CD14-positive monocyte (primary cell): ENCODE data around the gene CHERP. TPM values are rescaled to one million over a fixed set of nuclear protein-coding genes. Genes with fewer than 3 reads are reported as not detected.
A peak's percentile ranks its signal among the peaks of the same experiment; 100 is the strongest.

Experiments
- DNase-seq, 3 donors: peaks; one replicate each; pipeline ENCODE4 v3.0.0-alpha.2; 2011 to 2022
- H2AFZ ChIP-seq: 2 replicates; pipeline ENCODE4 v1.6.0; 2012; ENCODE audit warnings: mild to moderate bottlenecking, low read depth, low read length, inconsistent platforms; ENCODE audit not compliant: insufficient read depth, poor library complexity, severe bottlenecking
- H3K27ac ChIP-seq, 2 donors: 1 replicate in 1 of 2; 2 replicates in 1 of 2; pipeline ENCODE4 v1.5.1; 2012 to 2013; ENCODE audit warnings: low read length in 2 of 2, control low read depth in 1 of 2, inconsistent platforms in 1 of 2, low read depth in 1 of 2, mild to moderate bottlenecking in 1 of 2
- H3K27me3 ChIP-seq, 2 donors: one replicate each; pipeline versions ENCODE4 v1.6.0 to v1.6.1; 2011 to 2013; ENCODE audit warnings: low read length in 2 of 2; ENCODE audit not compliant: control insufficient read depth in 2 of 2, insufficient read depth in 2 of 2
- H3K36me3 ChIP-seq, 2 donors: replicated peaks in 1 of 2; 1 replicate in 1 of 2; 2 replicates in 1 of 2; pipeline versions ENCODE4 v1.5.1 to v1.6.1; 2012 to 2013; ENCODE audit warnings: low read length in 2 of 2, control low read depth in 1 of 2, inconsistent platforms in 1 of 2, mild to moderate bottlenecking in 1 of 2; ENCODE audit not compliant: insufficient read depth in 2 of 2, control insufficient read depth in 1 of 2
- H3K4me1 ChIP-seq, 2 donors: 1 replicate in 1 of 2; 2 replicates in 1 of 2; pipeline versions ENCODE4 v1.5.1 to v1.6.1; 2012 to 2013; ENCODE audit warnings: low read length in 2 of 2, control low read depth in 1 of 2, inconsistent platforms in 1 of 2, mild to moderate bottlenecking in 1 of 2, moderate library complexity in 1 of 2; ENCODE audit not compliant: insufficient read depth in 2 of 2, control insufficient read depth in 1 of 2
- H3K4me2 ChIP-seq: replicated peaks from 2 replicates; pipeline ENCODE3; 2012; ENCODE audit warnings: low read length, moderate library complexity, mild to moderate bottlenecking; ENCODE audit not compliant: poor library complexity, severe bottlenecking; ENCODE audit errors: extremely low read depth
- H3K4me3 ChIP-seq, 3 experiments: fragments of 200-600 bp in 1 of 3; sonication (generic) in 1 of 3; replicated peaks in 1 of 3; 1 replicate in 2 of 3; 2 replicates in 1 of 3; pipeline ENCODE4 v1.5.1; 2011 to 2013; ENCODE audit warnings: low read length in 3 of 3, mild to moderate bottlenecking in 3 of 3, control low read depth in 2 of 3, low read depth in 2 of 3, inconsistent platforms in 1 of 3, moderate library complexity in 1 of 3
- H3K79me2 ChIP-seq: 2 replicates; pipeline ENCODE4 v1.6.0; 2012; ENCODE audit warnings: mild to moderate bottlenecking, control low read depth, inconsistent platforms, low read length, moderate library complexity; ENCODE audit not compliant: insufficient read depth
- H3K9ac ChIP-seq: 2 replicates; pipeline ENCODE4 v1.6.0; 2017; ENCODE audit warnings: low read length, mild to moderate bottlenecking; ENCODE audit not compliant: insufficient read depth, poor library complexity, severe bottlenecking
- H3K9me3 ChIP-seq, 2 donors: replicated peaks in 1 of 2; 1 replicate in 1 of 2; 2 replicates in 1 of 2; pipeline versions ENCODE4 v1.5.1 to v1.6.1; 2012 to 2013; ENCODE audit warnings: low read length in 2 of 2, control low read depth in 1 of 2; ENCODE audit not compliant: control insufficient read depth in 1 of 2, insufficient read depth in 1 of 2
- H4K20me1 ChIP-seq: 2 replicates; pipeline ENCODE4 v1.6.0; 2012; ENCODE audit warnings: mild to moderate bottlenecking, low read length, control low read depth, moderate library complexity; ENCODE audit not compliant: insufficient read depth
- H3K27ac Mint-ChIP-seq, 7 donors: one replicate each; pipeline ENCODE4 v1.8.0; 2020; ENCODE audit warnings: mild to moderate bottlenecking in 7 of 7, mixed read lengths in 7 of 7, moderate library complexity in 6 of 7, inconsistent platforms in 2 of 7
- H3K27me3 Mint-ChIP-seq, 3 donors: one replicate each; pipeline ENCODE4 v1.8.0; 2021 to 2022; ENCODE audit warnings: low read depth in 3 of 3, mild to moderate bottlenecking in 3 of 3, mixed read lengths in 3 of 3, moderate library complexity in 3 of 3, inconsistent platforms in 1 of 3
- H3K36me3 Mint-ChIP-seq, 2 donors: one replicate each; pipeline ENCODE4 v1.8.0; 2020; ENCODE audit warnings: mixed read lengths in 2 of 2, inconsistent platforms in 1 of 2, mild to moderate bottlenecking in 1 of 2
- H3K4me1 Mint-ChIP-seq: one replicate; pipeline ENCODE4 v1.8.0; 2020; ENCODE audit warnings: mild to moderate bottlenecking, mixed read lengths
- H3K4me3 Mint-ChIP-seq, 2 donors: one replicate each; pipeline ENCODE4 v1.8.0; 2020; ENCODE audit warnings: mild to moderate bottlenecking in 2 of 2, mixed read lengths in 2 of 2, moderate library complexity in 1 of 2
- H3K9me3 Mint-ChIP-seq, 7 donors: one replicate each; pipeline ENCODE4 v1.8.0; 2020 to 2022; ENCODE audit warnings: mixed read lengths in 7 of 7, mild to moderate bottlenecking in 6 of 7, moderate library complexity in 6 of 7, inconsistent platforms in 2 of 7
- WGBS: methylation state at CpG from one replicate; pipeline ENCODE4 v1.1.5; 2013; ENCODE audit warnings: missing lambda C conversion rate; ENCODE audit not compliant: insufficient coverage; 5-methylcytosine and 5-hydroxymethylcytosine counted together
- intact Hi-C, 2 donors: fragments of 100-400 bp; cut with micrococcal nuclease; formaldehyde crosslinking; loops; one replicate each; pipeline versions ENCODE4 v1.15.0 to v1.15.1; 2023
- polyA plus RNA-seq, 3 donors: library from polyadenylated mRNA; depleted of rRNA in 1 of 3; unstranded in 2 of 3; stranded (reverse) in 1 of 3; fragments of 300-500 nt in 2 of 3; fragments of >200 nt in 1 of 3; fragmentation: Illumina TruSeq in 2 of 3; gene quantifications; 1 replicate in 2 of 3; 2 replicates in 1 of 3; pipeline ENCODE4 v1.2.3, GENCODE V29; 2012 to 2021
- TF ChIP-seq, protein P1 (sequence below): fragments of 200-600 bp; IDR thresholded peaks from one replicate; pipeline ENCODE4 v1.8.0; 2022; ENCODE audit warnings: antibody characterized with exemption, mild to moderate bottlenecking

Gene CHERP
- polyA plus RNA-seq, 3 donors: 3.2 to 18.8 (median 5.3) TPM

DNA sequence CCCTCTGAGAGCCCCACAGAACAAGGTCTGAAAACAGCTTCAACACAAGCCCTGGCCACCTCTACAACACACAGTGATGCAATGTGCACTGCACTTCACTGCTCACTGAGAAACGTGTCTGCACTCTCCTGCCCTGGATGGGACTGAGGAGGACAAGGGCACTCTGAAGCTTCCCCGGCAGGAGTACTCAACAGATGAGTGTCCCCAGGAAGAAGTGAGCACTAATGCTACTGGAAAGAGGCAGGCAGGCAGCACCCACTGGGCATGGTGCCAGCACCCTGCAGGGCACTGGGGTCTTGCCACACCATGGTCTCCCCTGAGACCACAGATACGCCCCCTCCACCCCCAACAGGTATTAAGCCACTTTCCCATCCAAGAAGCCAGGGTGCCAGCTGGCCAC, 47.7 kb upstream of the CHERP start:
- Histone ChIP-seq H3K79me2 (peaks cover 90% of the 10 kb centered on the region), H2AFZ (no peak overlapping the region), H3K27me3 (no peaks in the 10 kb centered on the region), H3K27ac (no peak overlapping the region), H3K36me3 (no peaks in the 10 kb centered on the region), H3K9ac (no peak overlapping the region), H4K20me1 (peaks cover 74% of the 10 kb centered on the region), H3K4me3 (no peak overlapping the region), H3K9me3 (no peaks in the 10 kb centered on the region), H3K4me2 (no peak overlapping the region), H3K4me1 (peaks cover 61 to 74% of the 10 kb centered on the region in 2 donors)
- Mint-ChIP-seq H3K9me3 (no peaks in the 10 kb centered on the region), H3K27me3 (peaks cover 0 to 5% (median 0%) of the 10 kb centered on the region in 3 donors), H3K4me3 (no peak overlapping the region), H3K4me1 (peaks cover 77% of the 10 kb centered on the region), H3K36me3 (peaks cover 10 to 20% of the 10 kb centered on the region in 2 donors), H3K27ac (no peak overlapping the region)
- intact Hi-C loops: loop anchor here in 1 of 2 donors (5.0 to 10.0 kb wide), 2 partner anchors 48 to 145 kb away; partner anchors contain the start of gene CHERP
- TF ChIP-seq, protein P1, sequence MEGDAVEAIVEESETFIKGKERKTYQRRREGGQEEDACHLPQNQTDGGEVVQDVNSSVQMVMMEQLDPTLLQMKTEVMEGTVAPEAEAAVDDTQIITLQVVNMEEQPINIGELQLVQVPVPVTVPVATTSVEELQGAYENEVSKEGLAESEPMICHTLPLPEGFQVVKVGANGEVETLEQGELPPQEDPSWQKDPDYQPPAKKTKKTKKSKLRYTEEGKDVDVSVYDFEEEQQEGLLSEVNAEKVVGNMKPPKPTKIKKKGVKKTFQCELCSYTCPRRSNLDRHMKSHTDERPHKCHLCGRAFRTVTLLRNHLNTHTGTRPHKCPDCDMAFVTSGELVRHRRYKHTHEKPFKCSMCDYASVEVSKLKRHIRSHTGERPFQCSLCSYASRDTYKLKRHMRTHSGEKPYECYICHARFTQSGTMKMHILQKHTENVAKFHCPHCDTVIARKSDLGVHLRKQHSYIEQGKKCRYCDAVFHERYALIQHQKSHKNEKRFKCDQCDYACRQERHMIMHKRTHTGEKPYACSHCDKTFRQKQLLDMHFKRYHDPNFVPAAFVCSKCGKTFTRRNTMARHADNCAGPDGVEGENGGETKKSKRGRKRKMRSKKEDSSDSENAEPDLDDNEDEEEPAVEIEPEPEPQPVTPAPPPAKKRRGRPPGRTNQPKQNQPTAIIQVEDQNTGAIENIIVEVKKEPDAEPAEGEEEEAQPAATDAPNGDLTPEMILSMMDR: no peak
- WGBS: 63% methylated on average over 3 of the region's 3 CpGs
- no peak for DNase-seq

DNA sequence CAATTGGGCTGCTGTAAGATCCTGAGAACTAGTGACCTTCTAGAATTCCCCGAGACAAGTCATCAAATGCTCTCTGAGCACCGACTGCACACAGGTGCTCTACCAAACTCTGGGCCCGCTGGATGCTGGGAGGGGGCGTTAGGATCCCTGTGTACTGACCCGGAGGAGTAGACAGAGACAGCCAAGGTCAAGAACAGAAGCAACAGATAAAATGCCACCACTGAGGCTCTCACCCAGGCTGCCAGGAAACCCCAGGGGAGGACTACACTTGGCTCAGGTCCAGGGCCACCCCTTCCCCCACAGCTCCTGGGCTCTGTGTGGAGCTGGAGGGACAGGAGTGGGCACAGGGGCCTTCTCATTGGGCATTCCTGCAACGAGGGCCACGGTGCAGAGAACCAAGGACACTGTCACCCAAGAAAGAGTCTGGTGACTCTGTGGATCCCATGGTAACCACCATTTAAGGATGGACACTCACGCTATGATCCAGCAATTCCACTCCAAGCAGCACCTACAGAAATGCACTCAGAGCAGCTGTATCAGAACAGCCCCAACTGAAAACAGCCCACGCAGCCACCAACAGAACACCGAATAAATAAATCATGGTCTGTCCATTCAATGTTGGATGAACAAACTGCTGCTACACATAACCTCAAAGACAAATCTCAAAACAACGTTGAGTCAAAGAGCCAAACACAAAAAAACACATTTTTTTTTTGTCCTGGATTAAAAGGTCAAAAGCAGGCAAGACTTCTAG, 46.8 kb upstream of the CHERP start:
- Mint-ChIP-seq H3K27ac (peak overlapping the region in 6 of 7 donors; percentile 96 to 98 (median 97)), H3K27me3 (peaks cover 0 to 5% (median 0%) of the 10 kb centered on the region in 3 donors), H3K36me3 (peaks cover 12 to 20% of the 10 kb centered on the region in 2 donors), H3K4me1 (peaks cover 76% of the 10 kb centered on the region), H3K9me3 (no peaks in the 10 kb centered on the region), H3K4me3 (peak overlapping the region; percentile 62 to 87)
- Histone ChIP-seq H3K27ac (peak overlapping the region; percentile 99 to 100), H3K27me3 (no peaks in the 10 kb centered on the region), H2AFZ (no peak overlapping the region), H4K20me1 (peaks cover 67% of the 10 kb centered on the region), H3K4me3 (peak overlapping the region in 1 of 3 experiments; percentile 75), H3K9ac (no peak overlapping the region), H3K4me2 (peak overlapping the region; percentile 81), H3K9me3 (no peaks in the 10 kb centered on the region), H3K4me1 (peaks cover 59 to 74% of the 10 kb centered on the region in 2 donors), H3K36me3 (no peaks in the 10 kb centered on the region), H3K79me2 (peaks cover 90% of the 10 kb centered on the region)
- TF ChIP-seq, protein P1: no peak
- DNase-seq: no peak
- intact Hi-C loops: loop anchor here in 1 of 2 donors (5.0 to 10.0 kb wide), 2 partner anchors 47 to 144 kb away; partner anchors contain the start of gene CHERP
- 93% methylated on average over 9 of the region's 11 CpGs for WGBS
